Activated T-cell treated with anti-CD3 and anti-CD28 coated beads, Interleukin-2, amount 50 U/mL, for 72 hours (primary cell): ENCODE measurements around the gene LRRFIP2. TPM values are rescaled to one million over a fixed set of nuclear protein-coding genes. Genes with fewer than 3 reads are reported as not detected.

ENCODE experiments used
- total RNA-seq, 2 donors: library from RNA; stranded (reverse); gene quantifications; one replicate each; pipeline ENCODE4 v1.2.3, GENCODE V29; 2022

Gene LRRFIP2
- total RNA-seq, 2 donors from 2014 or later = 28.3 to 36.1 TPM

Other genes starting within 250 kb of the LRRFIP2 start
- 10 to 100 TPM; 19.1 to 25.8 TPM for gene TRANK1, start 229.5 kb downstream of the LRRFIP2 start, total RNA-seq
- gene EPM2AIP1, start 181.5 kb downstream of the LRRFIP2 start, total RNA-seq = 10 to 100 TPM; 12.1 to 19.0 TPM
- gene MLH1, start 181.1 kb downstream of the LRRFIP2 start, total RNA-seq = 10 to 100 TPM; 80.3 to 81.8 TPM
- 10 to 100 TPM; 36.5 to 49.7 TPM for gene GOLGA4, start 68.7 kb upstream of the LRRFIP2 start, total RNA-seq